ENCODE data around the gene XBP1. TPM values are rescaled to one million over a fixed set of nuclear protein-coding genes. Genes with fewer than 3 reads are reported as not detected.

The XBP1 gene
- polyA plus RNA-seq, 1 of the 3 experiments (the other 2 are of a cell fraction) = 55.6 TPM

DNA sequence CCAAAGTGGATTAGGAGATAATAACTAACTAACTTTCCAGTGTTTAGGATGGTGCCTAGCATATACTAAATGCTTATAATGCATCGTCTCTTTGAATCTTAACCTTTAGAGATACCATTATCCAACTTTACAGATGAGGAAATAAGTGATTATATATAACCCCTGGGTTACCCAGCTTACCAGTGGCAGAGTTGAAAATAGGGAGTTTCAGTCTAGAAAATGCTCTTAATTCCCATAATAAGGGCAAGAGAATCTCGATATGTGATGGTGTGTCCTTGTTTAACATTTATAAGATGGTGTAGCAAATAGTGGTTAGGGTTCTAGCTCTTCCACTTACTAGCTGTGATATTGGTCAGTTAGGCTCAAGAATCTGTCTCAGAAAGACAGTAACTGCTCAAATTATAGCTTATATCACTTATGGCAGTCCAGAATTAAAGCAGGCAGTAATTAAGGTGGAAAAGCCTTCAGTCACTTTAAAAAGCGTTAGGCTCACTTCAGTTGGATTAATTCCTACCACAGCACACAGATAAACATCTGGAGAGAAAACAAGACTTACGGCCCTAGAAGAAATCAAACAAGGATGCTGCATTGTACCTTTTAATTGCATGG is 6.3 kb downstream of the XBP1 start:
- no peak for DNase-seq
- H3K36me3 ChIP-seq (replicated peaks in 1 of 2; ENCODE audit: control insufficient read depth in 1 of 2, insufficient read depth in 2 of 2, low read length in 1 of 2) = peaks cover 45 to 62% of the 10 kb centered on the region in 2 experiments
- CTCF ChIA-PET = interaction anchor here (0.6 to 3.1 kb wide), 5 partner anchors 13 to 195 kb away, joined by 3 to 9 read pairs (median 3); partner anchors contain the start of gene CCDC117
- TF ChIP-seq RAD21 (IDR thresholded peaks at IDR 0.05; ENCODE audit: low read length) (no peak), RXRA (IDR thresholded peaks at IDR 0.05; ENCODE audit: borderline replicate concordance, low read depth) (no peak), TAF1 (IDR thresholded peaks at IDR 0.05; ENCODE audit: borderline replicate concordance, low read depth, low read length) (no peak), NRF1 (IDR thresholded peaks at IDR 0.05; ENCODE audit: low read depth, low read length) (no peak), MEF2A (IDR thresholded peaks at IDR 0.05; ENCODE audit: borderline replicate concordance, low read depth) (no peak), RCOR1 (IDR thresholded peaks at IDR 0.05; ENCODE audit: low read length) (no peak), FOXJ3 (CRISPR knock-in tag; IDR thresholded peaks at IDR 0.05) (no peak), EP300 (IDR thresholded peaks at IDR 0.05; ENCODE audit: borderline replicate concordance in 1 of 2, low read depth in 1 of 2, low read length in 1 of 2) (no peak), ELF1 (IDR thresholded peaks at IDR 0.05) (no peak), JUND (IDR thresholded peaks at IDR 0.05) (no peak), GATA2 (CRISPR knock-in tag; IDR thresholded peaks at IDR 0.05) (no peak), GABPA (IDR thresholded peaks at IDR 0.05; ENCODE audit: low read depth) (no peak), NFIC (IDR thresholded peaks at IDR 0.05; ENCODE audit: borderline replicate concordance) (no peak)
- TF ChIP-seq, protein P1, sequence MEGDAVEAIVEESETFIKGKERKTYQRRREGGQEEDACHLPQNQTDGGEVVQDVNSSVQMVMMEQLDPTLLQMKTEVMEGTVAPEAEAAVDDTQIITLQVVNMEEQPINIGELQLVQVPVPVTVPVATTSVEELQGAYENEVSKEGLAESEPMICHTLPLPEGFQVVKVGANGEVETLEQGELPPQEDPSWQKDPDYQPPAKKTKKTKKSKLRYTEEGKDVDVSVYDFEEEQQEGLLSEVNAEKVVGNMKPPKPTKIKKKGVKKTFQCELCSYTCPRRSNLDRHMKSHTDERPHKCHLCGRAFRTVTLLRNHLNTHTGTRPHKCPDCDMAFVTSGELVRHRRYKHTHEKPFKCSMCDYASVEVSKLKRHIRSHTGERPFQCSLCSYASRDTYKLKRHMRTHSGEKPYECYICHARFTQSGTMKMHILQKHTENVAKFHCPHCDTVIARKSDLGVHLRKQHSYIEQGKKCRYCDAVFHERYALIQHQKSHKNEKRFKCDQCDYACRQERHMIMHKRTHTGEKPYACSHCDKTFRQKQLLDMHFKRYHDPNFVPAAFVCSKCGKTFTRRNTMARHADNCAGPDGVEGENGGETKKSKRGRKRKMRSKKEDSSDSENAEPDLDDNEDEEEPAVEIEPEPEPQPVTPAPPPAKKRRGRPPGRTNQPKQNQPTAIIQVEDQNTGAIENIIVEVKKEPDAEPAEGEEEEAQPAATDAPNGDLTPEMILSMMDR (IDR thresholded peaks at IDR 0.05) = no peak
- TF ChIP-seq, protein P2, sequence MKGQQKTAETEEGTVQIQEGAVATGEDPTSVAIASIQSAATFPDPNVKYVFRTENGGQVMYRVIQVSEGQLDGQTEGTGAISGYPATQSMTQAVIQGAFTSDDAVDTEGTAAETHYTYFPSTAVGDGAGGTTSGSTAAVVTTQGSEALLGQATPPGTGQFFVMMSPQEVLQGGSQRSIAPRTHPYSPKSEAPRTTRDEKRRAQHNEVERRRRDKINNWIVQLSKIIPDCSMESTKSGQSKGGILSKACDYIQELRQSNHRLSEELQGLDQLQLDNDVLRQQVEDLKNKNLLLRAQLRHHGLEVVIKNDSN (IDR thresholded peaks at IDR 0.05; ENCODE audit: borderline replicate concordance, low read depth) = no peak
- TF ChIP-seq, protein P3, sequence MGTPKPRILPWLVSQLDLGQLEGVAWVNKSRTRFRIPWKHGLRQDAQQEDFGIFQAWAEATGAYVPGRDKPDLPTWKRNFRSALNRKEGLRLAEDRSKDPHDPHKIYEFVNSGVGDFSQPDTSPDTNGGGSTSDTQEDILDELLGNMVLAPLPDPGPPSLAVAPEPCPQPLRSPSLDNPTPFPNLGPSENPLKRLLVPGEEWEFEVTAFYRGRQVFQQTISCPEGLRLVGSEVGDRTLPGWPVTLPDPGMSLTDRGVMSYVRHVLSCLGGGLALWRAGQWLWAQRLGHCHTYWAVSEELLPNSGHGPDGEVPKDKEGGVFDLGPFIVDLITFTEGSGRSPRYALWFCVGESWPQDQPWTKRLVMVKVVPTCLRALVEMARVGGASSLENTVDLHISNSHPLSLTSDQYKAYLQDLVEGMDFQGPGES (IDR thresholded peaks at IDR 0.05; ENCODE audit: low read depth, low read length) = no peak
- TF ChIP-seq, protein P4, sequence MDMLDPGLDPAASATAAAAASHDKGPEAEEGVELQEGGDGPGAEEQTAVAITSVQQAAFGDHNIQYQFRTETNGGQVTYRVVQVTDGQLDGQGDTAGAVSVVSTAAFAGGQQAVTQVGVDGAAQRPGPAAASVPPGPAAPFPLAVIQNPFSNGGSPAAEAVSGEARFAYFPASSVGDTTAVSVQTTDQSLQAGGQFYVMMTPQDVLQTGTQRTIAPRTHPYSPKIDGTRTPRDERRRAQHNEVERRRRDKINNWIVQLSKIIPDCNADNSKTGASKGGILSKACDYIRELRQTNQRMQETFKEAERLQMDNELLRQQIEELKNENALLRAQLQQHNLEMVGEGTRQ (IDR thresholded peaks at IDR 0.05; ENCODE audit: borderline replicate concordance, low read depth, low read length) = no peak
- H3K4me2 ChIP-seq = no peak overlapping the region
- H4K20me1 ChIP-seq (ENCODE audit: insufficient read depth) = peaks cover 37% of the 10 kb centered on the region
- H2AFZ ChIP-seq (ENCODE audit: low read depth) = no peak overlapping the region
- no peak overlapping the region for H3K9ac ChIP-seq
- peaks cover 2 to 11% of the 10 kb centered on the region in 2 experiments; a peak in 1 of 4 replicates for H3K4me1 ChIP-seq (ENCODE audit: control insufficient read depth in 1 of 2, insufficient read depth in 2 of 2, low read depth in 1 of 2, low read length in 1 of 2)
- POLR2A ChIA-PET = no interaction called here
- peaks cover 59% of the 10 kb centered on the region for H3K79me2 ChIP-seq (ENCODE audit: insufficient read depth)
- H3K9me2 ChIP-seq = no peaks in the 10 kb centered on the region
- H3K9me3 ChIP-seq = no peaks in the 10 kb centered on the region
- 94% methylated on average over 4 of the region's 4 CpGs for WGBS (ENCODE audit: low lambda C conversion rate)
- H3F3A ChIP-seq (replicated peaks; ENCODE audit: insufficient read depth) = peaks cover 60% of the 10 kb centered on the region
- 0 out of 4 replicates have a peak overlapping the region, but pooled peaks of 1 of the 2 experiments have one; percentile 1 for H3K27ac ChIP-seq (ENCODE audit: low read depth in 2 of 2, low read length in 1 of 2)
- no peaks in the 10 kb centered on the region for H3K27me3 ChIP-seq (ENCODE audit: insufficient read depth)
- H3K4me3 ChIP-seq (ENCODE audit: low read depth in 2 of 2, low read length in 1 of 2) = no peak overlapping the region
